Aorta (tissue), 5 donors: ENCODE measurements around the gene WASF3. TPM values are rescaled to one million over a fixed set of nuclear protein-coding genes. Genes with fewer than 3 reads are reported as not detected.

Source experiments
- ATAC-seq: fragments of 200-7000 bp; cut with Tn5 transposase; one replicate; pipeline ENCODE4 v1.9.1; 2022; ENCODE audit warnings: moderate library complexity; ENCODE audit not compliant: low FRiP score
- DNase-seq, 2 donors: peaks; one replicate each; pipeline ENCODE4 v3.0.0-alpha.2; 2020
- H3K27ac ChIP-seq, 2 donors: one replicate each; pipeline ENCODE4 v1.5.1; 2013; ENCODE audit warnings: low read length in 2 of 2, mild to moderate bottlenecking in 2 of 2, moderate library complexity in 2 of 2, control low read depth in 1 of 2, inconsistent platforms in 1 of 2, low read depth in 1 of 2
- H3K27me3 ChIP-seq, 2 donors: one replicate each; pipeline ENCODE4 v1.6.1; 2013; ENCODE audit warnings: control low read depth in 1 of 2, low read length in 1 of 2, mild to moderate bottlenecking in 1 of 2, moderate library complexity in 1 of 2; ENCODE audit not compliant: insufficient read depth in 2 of 2, control insufficient read depth in 1 of 2
- H3K36me3 ChIP-seq, 2 donors: one replicate each; pipeline ENCODE4 v1.6.1; 2013; ENCODE audit warnings: control low read depth in 1 of 2, low read length in 1 of 2, mild to moderate bottlenecking in 1 of 2; ENCODE audit not compliant: insufficient read depth in 2 of 2, control insufficient read depth in 1 of 2
- H3K4me1 ChIP-seq, 2 donors: one replicate each; pipeline ENCODE4 v1.6.1; 2013; ENCODE audit warnings: low read length in 2 of 2, control low read depth in 1 of 2, mild to moderate bottlenecking in 1 of 2, moderate library complexity in 1 of 2; ENCODE audit not compliant: insufficient read depth in 2 of 2, control insufficient read depth in 1 of 2
- H3K4me3 ChIP-seq, 2 donors: one replicate each; pipeline ENCODE4 v1.5.1; 2013; ENCODE audit warnings: low read length in 2 of 2, control low read depth in 1 of 2, mild to moderate bottlenecking in 1 of 2
- H3K9me3 ChIP-seq: one replicate; pipeline ENCODE4 v1.6.1; 2013; ENCODE audit warnings: mild to moderate bottlenecking, low read length; ENCODE audit not compliant: control insufficient read depth
- WGBS, 2 donors: extraction: QIAGEN DNeasy Blood & Tissue Kit; methylation state at CpG; one replicate each; pipeline ENCODE4 v1.1.7; 2013; 5-methylcytosine and 5-hydroxymethylcytosine counted together
- intact Hi-C, 2 donors: fragments of 100-400 bp; cut with DNase I; formaldehyde crosslinking; loops; one replicate each; pipeline versions ENCODE4 v1.14.2 to v1.15.0; 2022
- polyA plus RNA-seq, 2 donors: library from polyadenylated mRNA; stranded (reverse); fragments of 200-250 nt; gene quantifications; one replicate each; pipeline ENCODE4 v1.2.3, GENCODE V29; 2013
- total RNA-seq, 2 donors: library from RNA; stranded (reverse); fragmentation: NEBNext Ultra II Directional; extraction: Animal tissue kit (Norgen Biotek cat#: 25700); gene quantifications; one replicate each; pipeline ENCODE4 v1.2.1, GENCODE V29; 2021
- donor health status: healthy with polysubstance abuse.
- donor health status: Bipolar disorder and iron deficiency.
- donor health status: DM: no; HTN: no; CAD: no.
- donor health status: DM: no; HTN: no; CAD: no.
- donor health status: DM: yes; HTN: yes; CAD: no.

The WASF3 gene
- total and polyA plus RNA-seq, 4 donors: 5.4 to 27.1 (median 17.6) TPM

- no peaks in the 10 kb centered on the region for H3K9me3 ChIP-seq
- DNase-seq (no peak), ATAC-seq (no peak)
- 71 to 81% methylated on average over 2 of the region's 2 CpGs for WGBS, 2 donors
- no peaks in the 10 kb centered on the region for H3K27me3 ChIP-seq
- H3K27ac ChIP-seq: no peak overlapping the region
- intact Hi-C loops: no loop called here
- no peaks in the 10 kb centered on the region for H3K4me1 ChIP-seq
- no peak overlapping the region for H3K4me3 ChIP-seq
- no peaks in the 10 kb centered on the region for H3K36me3 ChIP-seq
Observed at GRCh38 chr13:26664286-26664685, 106.8 kb downstream of the WASF3 start.

DNA sequence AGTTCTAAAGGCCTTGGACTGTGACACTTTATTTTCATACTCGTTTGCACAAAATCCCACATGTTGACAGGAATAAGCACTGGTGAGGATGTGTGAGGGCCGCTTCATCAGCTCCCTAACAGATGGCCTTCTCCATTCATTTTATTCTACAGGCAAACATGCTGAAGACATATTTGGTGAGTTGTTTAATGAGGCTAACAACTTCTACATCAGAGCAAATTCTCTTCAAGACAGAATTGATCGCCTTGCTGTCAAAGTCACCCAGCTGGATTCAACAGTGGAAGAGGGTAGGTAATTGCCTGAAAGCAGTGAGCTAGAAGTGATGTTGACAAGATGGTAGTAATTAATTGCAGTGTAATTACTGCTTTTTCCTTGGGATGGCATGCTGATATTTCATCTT lies 107.4 kb downstream of the WASF3 start:
- Histone ChIP-seq H3K4me3 (no peak overlapping the region), H3K27ac (no peak overlapping the region), H3K36me3 (no peaks in the 10 kb centered on the region), H3K9me3 (no peaks in the 10 kb centered on the region), H3K27me3 (no peaks in the 10 kb centered on the region), H3K4me1 (no peaks in the 10 kb centered on the region)
- intact Hi-C loops: no loop called here
- no peak for ATAC-seq
- 84 to 91% methylated on average over 3 of the region's 3 CpGs for WGBS, 2 donors
- no peak for DNase-seq

DNA sequence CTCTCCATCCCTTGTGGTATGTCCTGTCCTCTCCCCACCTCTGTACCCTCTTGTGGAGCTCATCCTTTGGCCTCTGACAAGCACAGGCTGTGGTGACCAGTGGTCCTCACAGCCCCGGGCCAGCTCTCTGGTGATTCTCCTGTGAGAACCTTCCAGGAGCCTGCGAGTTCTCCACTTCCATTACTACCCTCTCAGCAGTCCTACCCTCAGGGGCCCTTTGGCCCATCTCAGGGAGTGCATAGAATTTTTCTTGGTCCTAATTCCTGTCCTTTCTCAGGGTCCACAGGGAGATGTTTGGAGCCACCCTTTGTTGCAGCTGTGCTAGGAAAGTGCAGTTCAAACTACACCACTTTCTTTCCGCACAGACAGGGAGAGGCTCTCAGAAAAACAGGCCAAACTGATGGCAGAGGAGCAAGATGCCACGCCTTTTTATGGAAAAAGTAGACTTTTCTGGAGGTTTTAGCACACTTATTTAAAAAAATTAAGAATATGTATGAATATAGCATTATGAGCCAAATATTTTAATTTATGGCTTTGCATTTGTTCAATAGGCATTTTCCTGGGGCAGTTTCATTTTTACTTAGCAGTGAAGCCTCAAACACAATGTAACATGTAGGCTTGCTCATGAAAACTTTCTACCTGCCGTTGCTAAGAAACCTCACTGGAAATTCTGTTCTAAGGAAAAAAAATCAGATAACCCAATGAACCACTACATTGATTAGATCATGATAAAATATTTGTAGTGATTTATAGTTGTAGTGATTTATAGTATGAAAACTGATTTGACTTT lies 111.1 kb downstream of the WASF3 start:
- H3K9me3 ChIP-seq: no peaks in the 10 kb centered on the region
- no peak overlapping the region for H3K27ac ChIP-seq
- ATAC-seq: no peak
- no peaks in the 10 kb centered on the region for H3K4me1 ChIP-seq
- intact Hi-C loops: no loop called here
- no peaks in the 10 kb centered on the region for H3K27me3 ChIP-seq
- DNase-seq: no peak
- H3K4me3 ChIP-seq: no peak overlapping the region
- no peaks in the 10 kb centered on the region for H3K36me3 ChIP-seq
- WGBS, 2 donors: 93 to 95% methylated on average over 5 of the region's 5 CpGs

DNA sequence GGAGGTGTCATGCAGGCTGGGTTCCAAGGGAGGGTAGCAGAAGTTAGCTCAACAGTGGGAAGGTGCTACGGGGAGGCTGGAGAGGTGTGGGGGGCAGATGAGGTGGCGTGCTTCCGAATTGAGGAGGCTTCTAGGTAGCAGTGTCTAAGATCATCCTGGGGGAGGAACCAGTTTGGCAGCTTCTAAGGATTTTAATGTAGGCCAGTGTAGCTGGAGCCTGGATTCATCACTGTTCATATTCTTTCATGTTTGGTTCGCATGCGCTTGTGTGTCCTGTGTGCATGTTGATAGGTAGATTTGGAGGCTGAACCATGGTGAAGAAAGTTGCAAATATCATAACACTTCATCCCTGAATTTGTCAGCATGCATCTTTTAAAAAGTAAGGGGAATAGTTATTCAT lies 116.4 kb downstream of the WASF3 start:
- Histone ChIP-seq H3K27ac (no peak overlapping the region), H3K27me3 (no peaks in the 10 kb centered on the region), H3K4me1 (no peaks in the 10 kb centered on the region), H3K4me3 (no peak overlapping the region), H3K9me3 (no peaks in the 10 kb centered on the region), H3K36me3 (no peaks in the 10 kb centered on the region)
- intact Hi-C loops: no loop called here
- DNase-seq (no peak), ATAC-seq (no peak)
- 95 to 97% methylated on average over 5 of the region's 5 CpGs for WGBS, 2 donors

GRCh38 chr13:26677156-26677555 lies 119.7 kb downstream of the WASF3 start:
- no peak for ATAC-seq
- no peak overlapping the region for H3K4me3 ChIP-seq
- WGBS, 2 donors: 79 to 80% methylated on average over 4 of the region's 4 CpGs
- H3K4me1 ChIP-seq: no peaks in the 10 kb centered on the region
- H3K9me3 ChIP-seq: no peaks in the 10 kb centered on the region
- no peak overlapping the region for H3K27ac ChIP-seq
- no peaks in the 10 kb centered on the region for H3K27me3 ChIP-seq
- intact Hi-C loops: no loop called here
- DNase-seq: no peak
- H3K36me3 ChIP-seq: peaks cover 0 to 4% of the 10 kb centered on the region in 2 donors

DNA sequence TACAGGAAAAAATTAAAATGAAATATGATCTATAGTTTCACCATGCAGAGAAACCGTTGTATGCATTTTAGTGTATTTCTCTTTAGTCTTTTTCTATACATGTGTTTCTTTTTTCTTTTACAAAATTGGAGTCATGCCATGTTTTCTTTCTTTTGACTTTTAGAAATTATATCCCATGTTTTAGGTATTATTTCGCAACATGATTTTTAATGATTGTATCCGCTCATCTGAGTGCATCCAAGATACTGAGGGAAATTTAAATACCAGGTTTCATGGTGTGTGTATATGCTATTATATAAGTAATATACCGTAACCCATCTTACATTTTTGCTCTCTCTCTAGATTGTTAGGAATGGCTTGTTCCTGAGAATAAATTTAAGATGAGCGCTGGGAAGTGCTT lies 120.8 kb downstream of the WASF3 start:
- Histone ChIP-seq H3K27ac (no peak overlapping the region), H3K4me3 (no peak overlapping the region), H3K27me3 (no peaks in the 10 kb centered on the region), H3K4me1 (no peaks in the 10 kb centered on the region), H3K36me3 (peaks cover 0 to 4% of the 10 kb centered on the region in 2 donors), H3K9me3 (no peaks in the 10 kb centered on the region)
- DNase-seq: no peak
- intact Hi-C loops: no loop called here
- 96 to 98% methylated on average over 5 of the region's 5 CpGs for WGBS, 2 donors
- ATAC-seq: no peak

DNA sequence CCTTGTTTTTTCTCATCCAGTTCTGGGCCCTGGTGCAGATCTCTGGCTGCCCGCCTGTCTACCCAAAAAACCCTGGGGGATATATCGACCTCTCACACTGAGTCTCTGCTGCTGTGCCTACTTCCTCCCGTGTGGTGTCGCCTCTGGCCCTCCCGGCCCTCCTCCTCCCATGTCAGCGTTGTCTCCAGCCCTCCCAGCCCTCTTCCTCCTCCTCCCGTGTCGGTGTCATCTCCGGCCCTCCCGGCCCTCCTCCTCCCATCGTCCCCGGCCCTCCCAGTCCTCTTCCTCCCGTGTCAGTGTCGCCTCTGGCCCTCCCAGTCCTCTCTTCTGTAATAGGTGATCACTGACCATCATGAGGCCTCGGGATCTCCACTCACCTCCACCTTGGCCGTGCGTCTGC lies 121.3 kb downstream of the WASF3 start:
- Histone ChIP-seq H3K4me3 (no peak overlapping the region), H3K27ac (no peak overlapping the region), H3K36me3 (peaks cover 0 to 5% of the 10 kb centered on the region in 2 donors), H3K4me1 (no peaks in the 10 kb centered on the region), H3K27me3 (no peaks in the 10 kb centered on the region), H3K9me3 (no peaks in the 10 kb centered on the region)
- intact Hi-C loops: no loop called here
- DNase-seq: peak in 1 of 2 donors; percentile 75
- peak; percentile 19 for ATAC-seq
- 79 to 82% methylated on average over 17 of the region's 17 CpGs for WGBS, 2 donors

GRCh38 chr13:26679411-26680122 lies 122.1 kb downstream of the WASF3 start:
- Histone ChIP-seq H3K9me3 (no peaks in the 10 kb centered on the region), H3K4me3 (no peak overlapping the region), H3K27ac (no peak overlapping the region), H3K36me3 (peaks cover 0 to 6% of the 10 kb centered on the region in 2 donors), H3K4me1 (no peaks in the 10 kb centered on the region), H3K27me3 (no peaks in the 10 kb centered on the region)
- WGBS, 2 donors: 53 to 58% methylated on average over 5 of the region's 5 CpGs
- ATAC-seq: no peak
- no peak for DNase-seq
- intact Hi-C loops: no loop called here

DNA sequence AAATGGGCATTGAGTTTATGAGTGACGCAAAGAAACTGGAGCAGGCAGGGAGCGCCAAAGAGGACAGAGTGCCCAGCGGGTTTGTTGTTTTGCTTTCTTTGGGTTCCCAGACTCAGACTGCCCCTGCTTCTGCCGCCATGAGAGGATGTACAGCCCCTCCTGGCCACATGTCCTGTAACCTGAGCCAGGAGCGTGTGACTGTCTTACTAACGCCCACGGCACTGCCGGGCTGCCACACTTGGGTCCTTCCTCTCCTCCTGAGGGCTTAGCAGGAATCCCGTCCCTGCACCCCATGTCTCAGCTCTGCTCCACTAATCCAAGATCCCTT lies 122.6 kb downstream of the WASF3 start:
- ATAC-seq: no peak
- Histone ChIP-seq H3K4me1 (no peaks in the 10 kb centered on the region), H3K27me3 (no peaks in the 10 kb centered on the region), H3K4me3 (no peak overlapping the region), H3K9me3 (no peaks in the 10 kb centered on the region), H3K27ac (peak overlapping the region in 1 of 2 donors; percentile 7), H3K36me3 (peaks cover 0 to 6% of the 10 kb centered on the region in 2 donors)
- WGBS, 2 donors: 13 to 18% methylated on average over 9 of the region's 9 CpGs
- intact Hi-C loops: no loop called here
- DNase-seq: no peak
